Loucy (cell line): ENCODE measurements around the gene OR14I1.

ENCODE experiments used
- H2AFZ ChIP-seq: fragments of 200-600 bp; sonication (generic); 2 replicates; pipeline ENCODE4 v1.6.0; 2016; ENCODE audit warnings: antibody characterized with exemption, mild to moderate bottlenecking, low read length, moderate library complexity
- H3F3A ChIP-seq: fragments of 200-600 bp; 2 replicates; pipeline ENCODE4 v1.6.0; 2016; ENCODE audit warnings: antibody characterized with exemption, low read depth, mild to moderate bottlenecking
- H3K27me3 ChIP-seq: fragments of 200-600 bp; sonication (generic); 2 replicates; pipeline ENCODE4 v1.6.1; 2014; ENCODE audit warnings: low read length, mild to moderate bottlenecking; ENCODE audit not compliant: insufficient read depth, poor library complexity, severe bottlenecking
- H3K36me3 ChIP-seq: fragments of 200-600 bp; sonication (generic); 2 replicates; pipeline ENCODE4 v1.6.1; 2016; ENCODE audit warnings: low read length; ENCODE audit not compliant: insufficient read depth
- H3K4me1 ChIP-seq: fragments of 200-600 bp; sonication (generic); 2 replicates; pipeline ENCODE4 v1.5.1; 2014; ENCODE audit warnings: low read length, mild to moderate bottlenecking; ENCODE audit not compliant: insufficient read depth, poor library complexity, severe bottlenecking
- H3K4me2 ChIP-seq: fragments of 200-600 bp; sonication (generic); 2 replicates; pipeline ENCODE4 v1.6.0; 2014; ENCODE audit warnings: antibody characterized with exemption, low read length, low read depth, mild to moderate bottlenecking; ENCODE audit not compliant: poor library complexity, severe bottlenecking
- H3K4me3 ChIP-seq: fragments of 200-600 bp; sonication (generic); 2 replicates; pipeline ENCODE4 v1.5.1; 2014; ENCODE audit warnings: low read length, mild to moderate bottlenecking, mixed read lengths; ENCODE audit not compliant: poor library complexity, severe bottlenecking
- H3K79me2 ChIP-seq: fragments of 200-600 bp; sonication (generic); 2 replicates; pipeline ENCODE4 v1.6.1; 2014; ENCODE audit warnings: low read length; ENCODE audit not compliant: insufficient read depth
- H3K9ac ChIP-seq: fragments of 200-600 bp; sonication (generic); 2 replicates; pipeline ENCODE4 v1.6.0; 2014; ENCODE audit warnings: mild to moderate bottlenecking, low read depth, low read length, moderate library complexity; ENCODE audit not compliant: poor library complexity, severe bottlenecking
- H3K9me2 ChIP-seq: fragments of 200-600 bp; sonication (generic); replicated peaks from 2 replicates; pipeline ENCODE4 v1.6.1; 2016; ENCODE audit warnings: low read depth, low read length, mixed read lengths
- H3K9me3 ChIP-seq: fragments of 200-600 bp; sonication (generic); 2 replicates; pipeline ENCODE4 v1.6.1; 2014; ENCODE audit warnings: mild to moderate bottlenecking, antibody characterized with exemption, low read length, low read depth; ENCODE audit not compliant: insufficient read depth
- H4K20me1 ChIP-seq: fragments of 200-600 bp; sonication (generic); 2 replicates; pipeline ENCODE4 v1.6.0; 2014; ENCODE audit warnings: antibody characterized with exemption, low read length, mild to moderate bottlenecking; ENCODE audit not compliant: insufficient read depth, poor library complexity, severe bottlenecking
- EZH2phosphoT487 ChIP-seq: fragments of 200-600 bp; IDR thresholded peaks from 2 replicates; pipeline ENCODE4 v1.6.1; 2018; ENCODE audit warnings: antibody characterized with exemption, mild to moderate bottlenecking, moderate library complexity, borderline replicate concordance
- TF ChIP-seq, protein P1 (sequence below): fragments of 200-600 bp; sonication (generic); conservative IDR thresholded peaks from 2 replicates; pipeline ENCODE4 v1.5.1; 2014; ENCODE audit warnings: mild to moderate bottlenecking, antibody characterized with exemption, low read length

The OR14I1 gene

DNA sequence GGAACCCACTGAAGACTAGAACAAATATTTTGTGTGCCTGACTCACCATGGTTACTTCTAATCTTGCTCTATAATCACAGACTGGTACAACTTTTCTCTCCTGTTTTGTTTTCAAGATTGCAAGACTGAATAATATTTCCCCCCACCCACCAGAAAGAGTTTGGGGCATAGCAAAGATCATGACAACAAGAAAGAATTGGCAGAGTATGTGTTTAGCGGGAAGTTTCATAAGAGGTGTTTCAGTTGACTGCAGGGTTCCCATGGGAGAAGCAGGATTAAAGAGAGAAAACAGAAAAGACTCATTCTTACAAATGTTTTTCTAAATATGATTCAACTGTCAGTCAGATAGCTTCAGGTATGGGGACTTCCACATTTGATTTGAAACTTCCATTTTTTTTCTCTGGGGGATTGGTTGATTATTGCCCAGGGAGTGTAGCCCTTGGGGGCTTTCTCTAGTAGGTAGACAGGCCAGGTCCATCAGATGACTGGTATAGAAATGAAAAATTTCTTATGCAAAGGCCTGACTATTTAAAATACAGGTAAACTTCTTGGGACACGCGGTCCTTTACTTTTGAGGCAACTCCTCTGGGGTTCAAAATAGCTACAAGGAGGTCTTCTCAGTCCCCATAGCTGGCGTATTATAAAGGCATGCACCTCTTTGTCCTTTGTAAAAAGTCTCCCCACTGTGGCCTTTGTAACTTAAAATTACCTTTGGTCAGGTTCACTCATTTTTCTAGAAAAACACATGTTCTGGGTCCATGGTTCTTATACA, 13.9 kb downstream of the OR14I1 start:
- Histone ChIP-seq H2AFZ (no peak overlapping the region), H3K36me3 (no peaks in the 10 kb centered on the region), H4K20me1 (no peaks in the 10 kb centered on the region), H3K4me1 (no peaks in the 10 kb centered on the region), H3K9me3 (no peaks in the 10 kb centered on the region; the same call in 1 of the 2 replicates), H3K79me2 (no peaks in the 10 kb centered on the region), H3K9me2 (no peaks in the 10 kb centered on the region), H3K27me3 (no peaks in the 10 kb centered on the region), H3K4me2 (no peak overlapping the region), H3K9ac (no peak overlapping the region), H3K4me3 (no peak overlapping the region), H3F3A (no peaks in the 10 kb centered on the region)
- TF ChIP-seq, protein P1, sequence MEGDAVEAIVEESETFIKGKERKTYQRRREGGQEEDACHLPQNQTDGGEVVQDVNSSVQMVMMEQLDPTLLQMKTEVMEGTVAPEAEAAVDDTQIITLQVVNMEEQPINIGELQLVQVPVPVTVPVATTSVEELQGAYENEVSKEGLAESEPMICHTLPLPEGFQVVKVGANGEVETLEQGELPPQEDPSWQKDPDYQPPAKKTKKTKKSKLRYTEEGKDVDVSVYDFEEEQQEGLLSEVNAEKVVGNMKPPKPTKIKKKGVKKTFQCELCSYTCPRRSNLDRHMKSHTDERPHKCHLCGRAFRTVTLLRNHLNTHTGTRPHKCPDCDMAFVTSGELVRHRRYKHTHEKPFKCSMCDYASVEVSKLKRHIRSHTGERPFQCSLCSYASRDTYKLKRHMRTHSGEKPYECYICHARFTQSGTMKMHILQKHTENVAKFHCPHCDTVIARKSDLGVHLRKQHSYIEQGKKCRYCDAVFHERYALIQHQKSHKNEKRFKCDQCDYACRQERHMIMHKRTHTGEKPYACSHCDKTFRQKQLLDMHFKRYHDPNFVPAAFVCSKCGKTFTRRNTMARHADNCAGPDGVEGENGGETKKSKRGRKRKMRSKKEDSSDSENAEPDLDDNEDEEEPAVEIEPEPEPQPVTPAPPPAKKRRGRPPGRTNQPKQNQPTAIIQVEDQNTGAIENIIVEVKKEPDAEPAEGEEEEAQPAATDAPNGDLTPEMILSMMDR, result no peak

DNA sequence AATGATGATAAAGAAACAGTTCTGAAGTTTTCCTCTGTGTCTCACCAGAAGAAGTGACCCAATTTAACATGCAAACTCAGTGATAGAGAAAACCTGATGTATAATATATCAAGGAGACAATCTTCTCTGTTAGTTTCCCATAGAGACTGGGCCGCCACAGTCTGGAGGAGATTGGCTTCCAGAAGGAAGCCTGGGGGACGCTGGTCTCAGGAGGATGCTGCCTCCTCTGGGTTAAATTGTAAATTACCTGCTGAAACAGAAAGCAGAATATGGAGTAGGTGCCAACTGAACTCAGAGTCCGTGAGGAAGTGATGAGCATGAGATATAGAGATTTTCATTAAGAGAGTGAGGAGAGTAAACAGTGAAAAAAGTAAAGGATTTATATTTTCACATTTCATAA, 15.8 kb downstream of the OR14I1 start:
- no peaks in the 10 kb centered on the region for H3K27me3 ChIP-seq
- no peak overlapping the region for H3K4me3 ChIP-seq
- H3K9ac ChIP-seq, result no peak overlapping the region
- TF ChIP-seq, protein P1, result peak; percentile 59
- no peak for TF ChIP-seq EZH2phosphoT487
- H3K36me3 ChIP-seq, result no peaks in the 10 kb centered on the region
- no peaks in the 10 kb centered on the region for H3K9me2 ChIP-seq
- no peaks in the 10 kb centered on the region for H4K20me1 ChIP-seq
- no peaks in the 10 kb centered on the region for H3K4me1 ChIP-seq
- no peaks in the 10 kb centered on the region for H3F3A ChIP-seq
- no peaks in the 10 kb centered on the region; the same call in 1 of the 2 replicates for H3K9me3 ChIP-seq
- no peaks in the 10 kb centered on the region for H3K79me2 ChIP-seq
- no peak overlapping the region for H3K4me2 ChIP-seq
- H2AFZ ChIP-seq, result no peak overlapping the region

DNA sequence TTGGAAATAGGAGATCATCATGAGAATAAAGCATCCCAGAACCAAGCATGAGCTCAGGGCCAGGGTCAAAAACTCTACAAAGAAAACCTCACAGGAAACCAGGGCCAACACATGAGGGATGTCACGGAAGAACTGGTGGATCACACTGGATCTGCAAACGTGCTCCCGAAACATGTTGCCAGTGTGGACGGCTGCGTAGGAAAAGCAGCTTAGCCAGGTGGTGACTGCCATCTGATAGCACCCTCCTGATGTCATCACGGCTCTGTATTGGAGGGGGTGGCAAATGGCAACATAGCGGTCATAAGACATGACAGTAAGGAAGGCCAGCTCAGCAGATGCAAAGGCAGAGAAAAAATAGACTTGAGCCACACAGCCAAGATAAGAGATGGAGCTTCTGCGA, 20.9 kb downstream of the OR14I1 start:
- Histone ChIP-seq H3F3A (no peaks in the 10 kb centered on the region), H3K4me1 (no peaks in the 10 kb centered on the region), H3K9ac (no peak overlapping the region), H3K27me3 (no peaks in the 10 kb centered on the region), H2AFZ (no peak overlapping the region), H3K79me2 (no peaks in the 10 kb centered on the region), H3K4me2 (no peak overlapping the region), H4K20me1 (no peaks in the 10 kb centered on the region), H3K4me3 (no peak overlapping the region), H3K36me3 (no peaks in the 10 kb centered on the region), H3K9me3 (no peaks in the 10 kb centered on the region; the same call in 1 of the 2 replicates), H3K9me2 (no peaks in the 10 kb centered on the region)
- TF ChIP-seq EZH2phosphoT487, result no peak
- TF ChIP-seq, protein P1, result no peak
